GM12892 (cell line): ENCODE data around the gene DUOXA1. TPM values are rescaled to one million over a fixed set of nuclear protein-coding genes. Genes with fewer than 3 reads are reported as not detected.
A peak's percentile ranks its signal among the peaks of the same experiment; 100 is the strongest.

ENCODE experiments used
- DNase-seq: peaks from one replicate; pipeline ENCODE4 v3.0.0; 2011; ENCODE audit not compliant: insufficient read length
- FAIRE-seq: peaks from 2 replicates; lab custom pipeline; 2011; peaks lifted over from hg19 to GRCh38; lab: Jason Lieb, UNC
- POLR2A ChIP-seq: IDR thresholded peaks from 2 replicates; pipeline ENCODE4 v1.6.1; 2011; ENCODE audit warnings: low read depth, low read length, control low read depth
- POLR2AphosphoS5 ChIP-seq: IDR thresholded peaks from 2 replicates; pipeline ENCODE4 v1.6.1; 2011; ENCODE audit warnings: low read depth, low read length, control low read depth
- TAF1 ChIP-seq: IDR thresholded peaks from 2 replicates; pipeline ENCODE4 v1.6.1; 2011; ENCODE audit warnings: low read depth, mild to moderate bottlenecking, control low read depth, low read length, borderline replicate concordance
- polyA plus RNA-seq: library from polyadenylated mRNA; unstranded; fragments of >200 nt; gene quantifications from one replicate; pipeline ENCODE4 v1.2.1, GENCODE V29; 2012; ENCODE audit warnings: missing spikeins, inconsistent platforms; ENCODE audit not compliant: missing spikeins

Gene DUOXA1, protein sequence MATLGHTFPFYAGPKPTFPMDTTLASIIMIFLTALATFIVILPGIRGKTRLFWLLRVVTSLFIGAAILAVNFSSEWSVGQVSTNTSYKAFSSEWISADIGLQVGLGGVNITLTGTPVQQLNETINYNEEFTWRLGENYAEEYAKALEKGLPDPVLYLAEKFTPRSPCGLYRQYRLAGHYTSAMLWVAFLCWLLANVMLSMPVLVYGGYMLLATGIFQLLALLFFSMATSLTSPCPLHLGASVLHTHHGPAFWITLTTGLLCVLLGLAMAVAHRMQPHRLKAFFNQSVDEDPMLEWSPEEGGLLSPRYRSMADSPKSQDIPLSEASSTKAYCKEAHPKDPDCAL
- not detected for polyA plus RNA-seq

DNA sequence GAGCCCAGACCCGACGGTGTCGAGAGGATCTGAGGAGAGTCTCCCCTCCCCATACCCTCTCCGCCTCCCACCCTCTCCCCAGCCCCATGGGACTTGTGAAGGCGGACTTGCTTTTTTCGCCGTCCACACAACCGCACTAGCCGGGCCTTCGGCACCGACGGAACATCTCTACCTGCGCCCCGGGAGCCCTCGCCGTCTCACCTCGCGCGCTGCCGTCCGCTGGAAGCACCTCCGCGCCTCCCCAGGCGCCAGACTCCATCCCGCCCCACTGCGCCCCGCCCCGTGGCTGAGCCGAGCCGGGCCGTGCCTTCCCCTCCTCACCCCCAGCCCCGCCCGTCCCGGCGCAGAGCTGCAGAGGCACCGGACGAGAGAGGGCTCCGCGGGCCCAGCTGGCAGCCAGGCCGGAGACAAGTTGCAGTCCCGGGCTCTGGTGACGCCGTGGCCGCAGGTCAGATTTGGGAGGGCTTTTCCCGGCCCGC lies at the start of gene DUOXA1, which contains the start of gene DUOX1:
DUOXA1 (minus strand) TSS at position 229 of the 479 bp plus-strand sequence. CDS start 6,865 bp downstream, outside the sequence.
DUOX1 (plus strand) TSS at position 344 of the 479 bp plus-strand sequence. CDS start 1,973 bp downstream, outside the sequence.
- DNase-seq (no peak), FAIRE-seq (no peak)
- TF ChIP-seq TAF1 = no peak
- no peak for TF ChIP-seq POLR2A
- no peak for TF ChIP-seq POLR2AphosphoS5

DNA sequence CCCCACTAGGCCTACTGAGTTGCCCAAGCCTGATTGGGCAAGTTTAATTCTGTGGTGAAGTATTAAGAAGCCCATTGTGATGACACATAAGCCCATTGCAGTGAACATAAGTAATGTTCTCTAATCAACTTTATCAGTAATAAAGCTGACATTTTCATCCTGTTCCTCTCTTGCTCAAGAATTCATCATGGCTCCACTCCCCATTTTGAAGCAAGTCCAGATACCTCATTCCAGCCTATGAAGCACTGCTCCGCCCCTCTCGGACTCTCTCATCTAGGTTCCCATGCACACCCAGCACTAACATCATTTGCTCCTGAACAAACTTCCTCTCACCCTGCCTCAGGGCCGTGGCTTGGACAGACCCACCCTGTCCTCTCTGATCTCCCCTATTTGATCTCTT lies 47.6 kb upstream of the DUOXA1 start:
- FAIRE-seq (no peak), DNase-seq (no peak)
- TF ChIP-seq TAF1 (no peak), POLR2AphosphoS5 (no peak), POLR2A (no peak)

DNA sequence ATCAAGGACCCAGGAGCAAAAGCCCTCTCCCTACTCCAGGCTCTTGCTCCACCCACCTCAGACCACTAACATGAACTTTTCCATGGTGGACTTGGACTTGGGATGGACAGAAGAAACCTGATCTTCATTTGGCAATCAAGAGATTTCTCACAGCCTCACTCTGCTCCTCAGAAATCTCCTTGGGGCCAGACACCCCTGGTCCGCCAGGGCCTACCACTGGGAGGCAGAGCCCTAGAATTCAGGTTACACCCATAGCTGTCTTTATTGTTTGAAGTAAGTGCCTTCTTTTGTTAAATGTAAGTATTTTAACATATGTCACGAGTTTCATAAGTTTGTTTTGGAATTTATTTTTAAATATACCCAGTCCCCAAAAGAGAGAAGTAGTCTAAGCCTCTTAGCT lies 44.9 kb upstream of the DUOXA1 start:
- TF ChIP-seq POLR2AphosphoS5 (no peak), TAF1 (no peak), POLR2A (no peak)
- no peak for FAIRE-seq

DNA sequence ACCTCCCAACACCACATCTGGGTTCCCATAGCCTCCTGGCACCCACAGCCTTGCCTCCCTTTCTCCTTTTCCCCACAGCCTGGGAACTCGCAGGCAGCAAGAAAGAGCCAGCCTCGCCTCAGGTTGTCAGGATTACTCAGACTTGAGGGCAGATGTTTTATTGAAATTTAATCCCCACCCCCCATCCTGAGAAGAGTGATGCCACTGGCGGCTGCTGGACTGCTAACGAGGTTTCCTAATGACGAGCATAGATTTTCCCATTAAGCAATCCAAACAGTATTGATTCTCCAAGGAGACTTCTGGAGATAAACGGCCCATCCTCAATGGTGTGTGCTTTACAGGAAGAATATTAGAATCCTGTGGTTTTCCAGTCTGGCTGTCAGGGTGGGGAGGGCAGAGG lies 44.4 kb upstream of the DUOXA1 start:
- FAIRE-seq = no peak
- DNase-seq = no peak
- TF ChIP-seq TAF1 (no peak), POLR2AphosphoS5 (no peak), POLR2A (no peak)

More for the DNA sequence above, 44.9 kb upstream of the DUOXA1 start:
- DNase-seq = no peak

DNA sequence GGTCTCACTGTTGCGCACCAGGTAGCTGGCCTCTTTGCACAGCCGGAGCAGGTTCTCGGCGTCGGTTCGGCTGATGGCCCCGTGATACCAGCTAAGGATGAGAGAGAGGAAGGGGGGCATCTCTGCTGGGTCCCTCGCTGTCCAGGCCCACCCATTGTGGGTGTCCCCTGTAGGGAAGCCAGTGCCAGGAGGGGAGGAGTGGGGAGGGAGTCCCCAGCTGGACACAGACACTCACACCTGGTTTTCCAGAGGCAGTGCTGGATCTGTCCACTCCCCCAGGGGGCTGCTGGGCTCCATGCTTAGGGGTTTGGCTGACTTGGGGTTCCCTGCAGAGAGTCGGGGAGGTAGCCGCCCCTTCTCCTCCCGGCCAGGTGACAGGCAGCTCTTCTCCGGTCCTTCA lies 42.2 kb upstream of the DUOXA1 start:
- TF ChIP-seq TAF1 (no peak), POLR2A (no peak), POLR2AphosphoS5 (no peak)
- no peak for FAIRE-seq

DNA sequence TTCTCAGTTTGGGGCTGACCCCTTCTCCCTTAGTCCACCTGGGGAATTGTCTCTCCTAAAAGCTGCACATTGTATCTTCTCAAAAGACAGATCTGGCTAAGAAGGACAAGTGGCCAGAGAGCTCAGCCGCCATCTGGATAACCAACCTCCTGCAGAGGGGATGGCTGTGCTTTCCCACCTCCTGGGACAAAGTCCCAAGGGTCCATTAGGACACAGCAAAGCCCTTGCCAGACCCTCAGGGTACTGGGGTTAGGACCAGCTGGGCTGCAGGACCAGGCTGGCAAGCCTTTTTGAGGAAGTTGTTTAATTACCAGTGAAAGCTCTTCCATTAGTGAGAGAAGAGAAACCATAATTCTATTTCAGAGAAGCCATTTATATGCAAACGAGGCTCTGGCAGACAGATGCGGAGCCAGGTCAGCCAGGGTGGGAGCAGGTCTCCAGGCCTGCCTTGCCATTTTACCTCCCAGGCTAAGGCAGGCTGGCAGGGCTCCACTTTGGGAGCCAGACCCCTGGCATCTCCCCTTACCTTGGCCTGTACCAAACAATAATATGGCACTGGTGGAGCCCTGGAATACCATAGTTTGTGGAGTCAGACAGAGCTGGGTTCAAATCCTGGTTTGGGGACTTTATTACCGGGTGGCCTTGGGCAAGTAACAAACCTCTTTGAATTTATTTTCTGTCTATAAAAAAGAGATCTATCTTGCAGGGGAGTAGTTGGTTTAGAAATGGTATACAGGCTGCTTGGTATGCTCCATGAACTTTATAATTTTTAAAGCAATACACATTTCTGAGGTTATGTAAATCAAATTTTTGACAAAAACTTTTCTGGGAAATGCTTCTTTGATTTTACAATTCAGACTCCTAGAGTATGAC lies 40.2 kb upstream of the DUOXA1 start:
- FAIRE-seq = no peak
- DNase-seq = no peak
- no peak for TF ChIP-seq POLR2AphosphoS5
- TF ChIP-seq TAF1 = no peak
- TF ChIP-seq POLR2A = no peak

More for the DNA sequence above, 42.2 kb upstream of the DUOXA1 start:
- DNase-seq = no peak

DNA sequence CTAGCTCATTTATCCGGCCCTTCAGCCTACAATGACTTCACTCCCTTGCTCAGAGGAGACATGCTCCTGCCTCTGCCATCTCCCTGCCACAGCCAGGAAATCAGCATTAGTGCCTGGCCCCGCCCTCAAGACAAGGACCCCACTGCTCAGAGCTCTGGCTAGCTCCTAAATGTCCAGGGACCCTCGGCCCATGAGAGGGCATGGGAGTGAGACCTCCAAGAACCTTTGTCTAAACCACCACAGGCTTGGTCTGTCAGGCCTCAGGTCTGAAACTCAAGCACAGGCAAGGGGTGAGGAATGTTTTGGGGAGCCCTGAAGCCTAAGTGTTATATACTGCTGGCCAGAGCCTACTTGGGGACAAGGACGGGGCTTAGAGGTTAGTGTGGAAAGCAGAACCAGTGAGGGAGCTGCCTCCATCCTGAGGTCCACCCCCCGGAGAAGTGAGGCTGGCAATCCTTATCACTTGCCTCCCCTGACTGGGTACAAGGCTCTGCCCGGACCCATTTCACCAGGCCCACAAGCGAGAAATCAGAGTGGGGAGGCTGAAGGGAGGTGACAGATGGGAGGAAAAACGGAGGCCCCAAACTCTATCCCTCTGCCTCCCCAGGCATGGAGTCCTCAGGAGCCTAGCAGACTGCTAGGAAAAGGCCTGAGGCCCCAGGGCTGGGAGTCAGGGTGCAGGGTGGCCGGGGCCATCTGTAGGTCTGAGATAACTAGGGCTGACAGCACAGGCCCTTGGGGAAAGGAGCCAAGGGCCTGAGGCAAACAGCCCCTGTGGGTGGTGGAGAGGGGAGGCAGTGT lies 39.3 kb upstream of the DUOXA1 start:
- no peak for DNase-seq
- TF ChIP-seq POLR2AphosphoS5 (no peak), TAF1 (no peak), POLR2A (no peak)
- no peak for FAIRE-seq

DNA sequence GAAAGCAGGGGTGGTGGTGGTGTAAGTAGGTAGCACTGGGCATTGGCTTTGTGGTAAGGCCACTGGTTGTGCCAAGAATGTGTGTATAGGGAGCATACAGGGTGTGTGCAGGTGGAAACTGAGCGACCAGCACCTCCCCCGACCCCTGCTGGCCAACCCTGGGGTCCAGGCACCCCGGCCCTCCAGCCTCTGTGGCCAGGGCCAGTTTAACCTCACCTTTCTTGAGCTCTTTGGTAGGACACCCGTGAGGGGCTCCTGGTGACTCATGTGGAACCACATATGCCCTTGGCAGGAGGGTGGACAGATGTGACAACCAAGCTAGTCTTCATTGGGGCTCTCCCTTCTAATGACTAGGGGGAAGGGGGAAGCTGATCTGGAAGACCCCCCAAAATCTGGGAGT lies 38.6 kb upstream of the DUOXA1 start:
- no peak for DNase-seq
- FAIRE-seq = no peak
- TF ChIP-seq POLR2A (no peak), TAF1 (no peak), POLR2AphosphoS5 (no peak)

DNA sequence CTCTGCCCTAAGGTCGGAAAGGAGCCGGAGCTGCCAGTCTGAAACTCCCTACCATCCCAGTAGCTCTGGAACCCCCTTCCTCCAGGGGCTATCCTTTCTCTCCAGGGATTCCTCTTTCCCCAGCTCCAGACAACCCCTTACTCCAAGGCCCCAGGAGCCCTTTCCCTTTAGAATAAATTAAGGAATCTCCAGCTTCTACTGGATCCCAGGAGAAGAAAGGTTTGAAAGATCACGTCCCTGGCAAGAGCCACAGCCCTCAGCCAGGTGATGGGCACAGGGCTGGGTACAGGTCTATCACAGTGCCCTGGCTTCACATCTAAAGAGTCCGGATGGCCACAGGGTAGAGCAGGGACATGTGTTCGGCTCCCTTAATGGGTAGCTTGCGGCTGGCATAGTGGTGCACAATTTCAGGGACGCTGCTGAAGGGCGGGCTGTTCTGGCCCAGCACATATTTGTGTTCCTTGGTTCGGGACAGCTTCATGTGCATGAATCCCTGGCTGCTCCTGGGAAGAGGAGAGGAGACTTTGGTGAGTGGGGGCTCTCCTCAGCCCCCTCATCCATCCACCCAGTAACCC lies 38.0 kb upstream of the DUOXA1 start:
- no peak for TF ChIP-seq TAF1
- no peak for TF ChIP-seq POLR2AphosphoS5
- no peak for TF ChIP-seq POLR2A
- no peak for FAIRE-seq
- DNase-seq = no peak

DNA sequence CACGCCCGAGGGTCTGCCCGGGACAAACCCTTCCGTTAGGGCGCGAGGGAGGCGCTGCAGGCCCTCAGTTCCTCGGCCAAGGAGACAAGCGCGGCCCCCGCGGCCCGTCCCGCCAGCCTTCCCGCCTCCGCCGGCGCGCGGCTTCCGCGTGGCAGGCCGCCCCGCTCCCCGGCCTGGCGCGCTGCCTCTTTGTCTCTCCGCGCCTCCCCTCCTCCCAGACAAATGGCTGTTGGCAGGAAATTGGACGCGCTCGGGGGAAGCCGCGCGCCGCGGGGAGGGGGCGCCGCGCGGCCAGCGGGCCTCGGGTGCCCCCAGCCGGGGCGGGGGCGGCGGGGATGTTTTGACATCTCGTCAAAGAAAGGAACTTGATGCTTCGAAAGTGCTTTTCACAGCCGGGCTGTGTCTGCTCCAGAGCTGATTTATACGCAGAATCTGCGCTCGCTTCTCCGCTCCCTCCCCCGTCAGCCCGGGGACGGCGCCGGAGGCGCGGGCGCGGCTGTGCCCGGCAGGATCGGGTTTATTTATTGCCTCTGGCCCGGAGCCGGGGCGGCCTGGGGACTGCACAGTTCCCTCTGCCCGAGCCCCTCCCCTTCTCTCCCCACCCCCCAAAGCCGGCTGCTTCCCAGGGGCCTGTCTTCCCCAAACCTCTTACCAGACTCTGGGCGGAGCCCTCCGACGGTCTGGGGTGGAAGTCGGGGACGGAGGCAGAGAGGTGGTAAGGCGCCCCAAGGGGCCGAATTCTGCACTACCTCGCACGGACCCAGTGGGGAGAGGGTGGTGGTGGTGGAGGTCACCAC lies 37.4 kb upstream of the DUOXA1 start:
- TF ChIP-seq POLR2AphosphoS5 (no peak; the same call in 1 of the 2 replicates), POLR2A (peak; percentile 71), TAF1 (peak; percentile 31; the same call in 1 of the 2 replicates)
- FAIRE-seq (peak; percentile 96), DNase-seq (peak; percentile 90)

DNA sequence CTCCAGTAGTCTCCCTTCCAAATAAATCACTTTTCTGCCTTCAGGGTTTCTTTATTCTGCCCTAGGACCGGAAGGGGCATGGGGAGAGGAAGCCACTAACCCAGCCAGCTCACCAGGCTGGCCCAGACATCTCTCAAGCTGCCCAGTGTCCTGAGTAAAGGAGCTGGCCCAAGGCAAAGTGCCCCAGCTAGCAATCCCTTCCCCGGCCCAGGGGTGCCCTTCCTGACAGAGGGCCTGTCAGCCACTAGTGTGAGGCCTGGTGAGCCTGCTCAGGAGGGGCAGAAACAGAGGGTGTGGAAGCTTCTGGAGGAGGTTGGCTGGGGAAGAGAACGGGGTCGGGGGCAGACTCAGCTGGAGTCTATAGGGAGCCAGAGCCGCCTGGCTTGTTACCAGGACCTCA lies 35.9 kb upstream of the DUOXA1 start:
- DNase-seq (no peak), FAIRE-seq (no peak)
- TF ChIP-seq TAF1 (no peak), POLR2A (no peak), POLR2AphosphoS5 (no peak)
